ENCODE data around the gene FBLIM1. TPM values are rescaled to one million over a fixed set of nuclear protein-coding genes. Genes with fewer than 3 reads are reported as not detected.
A peak's percentile ranks its signal among the peaks of the same experiment; 100 is the strongest.

The FBLIM1 gene
- total and polyA plus RNA-seq, 2 experiments from 2014 or later: 91.6 to 186 TPM

DNA sequence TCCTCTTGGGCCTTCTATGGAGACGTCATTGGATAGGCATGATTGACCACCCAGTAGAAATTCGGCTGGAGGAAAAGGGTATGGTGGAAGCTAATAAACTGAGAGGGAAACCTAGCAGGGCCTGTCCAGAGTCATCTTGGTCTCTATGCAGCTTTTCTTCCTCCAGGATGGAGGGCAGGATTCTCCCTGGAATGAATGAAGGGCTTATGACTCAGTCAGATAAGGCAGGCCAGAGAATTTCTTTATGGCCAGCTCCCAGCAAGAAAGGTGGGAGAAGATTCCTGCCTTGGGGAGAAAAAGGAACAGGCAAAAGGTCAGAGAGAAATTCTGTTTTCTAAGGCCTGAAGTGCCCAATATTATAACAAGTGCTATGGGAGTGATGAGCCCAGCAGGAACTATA is 17.1 kb downstream of the FBLIM1 start:
- no peak overlapping the region for H3K4me3 ChIP-seq
- H3K27me3 ChIP-seq: no peaks in the 10 kb centered on the region
- H3K27ac ChIP-seq: no peak overlapping the region
- TF ChIP-seq, protein P1, sequence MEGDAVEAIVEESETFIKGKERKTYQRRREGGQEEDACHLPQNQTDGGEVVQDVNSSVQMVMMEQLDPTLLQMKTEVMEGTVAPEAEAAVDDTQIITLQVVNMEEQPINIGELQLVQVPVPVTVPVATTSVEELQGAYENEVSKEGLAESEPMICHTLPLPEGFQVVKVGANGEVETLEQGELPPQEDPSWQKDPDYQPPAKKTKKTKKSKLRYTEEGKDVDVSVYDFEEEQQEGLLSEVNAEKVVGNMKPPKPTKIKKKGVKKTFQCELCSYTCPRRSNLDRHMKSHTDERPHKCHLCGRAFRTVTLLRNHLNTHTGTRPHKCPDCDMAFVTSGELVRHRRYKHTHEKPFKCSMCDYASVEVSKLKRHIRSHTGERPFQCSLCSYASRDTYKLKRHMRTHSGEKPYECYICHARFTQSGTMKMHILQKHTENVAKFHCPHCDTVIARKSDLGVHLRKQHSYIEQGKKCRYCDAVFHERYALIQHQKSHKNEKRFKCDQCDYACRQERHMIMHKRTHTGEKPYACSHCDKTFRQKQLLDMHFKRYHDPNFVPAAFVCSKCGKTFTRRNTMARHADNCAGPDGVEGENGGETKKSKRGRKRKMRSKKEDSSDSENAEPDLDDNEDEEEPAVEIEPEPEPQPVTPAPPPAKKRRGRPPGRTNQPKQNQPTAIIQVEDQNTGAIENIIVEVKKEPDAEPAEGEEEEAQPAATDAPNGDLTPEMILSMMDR (IDR thresholded peaks at IDR 0.05; ENCODE audit: low read depth, low read length): no peak
- DNase-seq (ENCODE audit: low read depth in 1 of 2, low spot score in 1 of 2): peak in 1 of 2 donors; percentile 51
- H3K4me1 ChIP-seq (ENCODE audit: low read depth): no peaks in the 10 kb centered on the region
- peaks cover 54% of the 10 kb centered on the region for H3K36me3 ChIP-seq
- no peaks in the 10 kb centered on the region for H3K9me3 ChIP-seq (ENCODE audit: low read depth)

DNA sequence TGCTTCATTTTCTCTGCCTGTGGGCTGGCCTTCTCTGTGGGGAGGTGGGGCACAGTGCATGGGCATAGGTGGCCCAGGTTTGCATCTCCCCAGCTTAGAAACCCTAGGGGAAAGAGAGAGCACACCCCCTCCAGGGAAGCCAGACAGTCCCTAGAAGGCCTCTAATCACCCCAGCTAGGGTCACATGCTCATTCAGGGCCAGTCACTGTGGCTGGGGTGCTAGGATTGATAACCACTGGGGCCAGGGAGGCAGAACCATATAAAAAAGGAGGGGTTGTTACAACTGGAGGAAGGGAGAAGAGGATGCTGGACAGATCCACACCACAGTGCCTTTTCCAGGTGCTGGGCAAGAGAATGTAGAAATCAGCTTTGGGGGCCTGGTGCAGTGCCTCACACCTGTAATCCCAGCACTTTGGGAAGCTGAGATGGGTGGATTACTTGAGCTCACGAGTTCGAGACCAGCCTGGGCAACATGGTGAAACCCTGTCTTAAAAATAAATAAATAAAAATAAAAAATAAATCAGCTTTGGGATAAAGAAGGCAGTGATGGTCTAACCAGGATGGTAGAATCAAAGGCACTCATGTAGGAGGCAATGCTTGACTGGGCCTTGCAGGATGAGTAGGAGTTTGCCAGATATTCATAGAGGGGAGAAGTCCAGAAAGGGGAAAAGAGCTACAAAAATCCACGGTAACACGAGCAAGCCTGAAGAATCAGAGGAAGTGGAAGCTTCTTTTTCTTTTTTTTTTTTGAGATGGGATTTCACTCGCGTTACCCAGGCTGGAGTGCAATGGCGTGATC is 19.5 kb downstream of the FBLIM1 start:
- no peak overlapping the region for H3K27ac ChIP-seq
- no peaks in the 10 kb centered on the region for H3K27me3 ChIP-seq
- DNase-seq (ENCODE audit: low read depth in 1 of 2, low spot score in 1 of 2): no peak
- peaks cover 36% of the 10 kb centered on the region for H3K36me3 ChIP-seq
- no peaks in the 10 kb centered on the region for H3K9me3 ChIP-seq (ENCODE audit: low read depth)
- H3K4me1 ChIP-seq (ENCODE audit: low read depth): no peaks in the 10 kb centered on the region
- H3K4me3 ChIP-seq: no peak overlapping the region
- TF ChIP-seq, protein P1 (IDR thresholded peaks at IDR 0.05; ENCODE audit: low read depth, low read length): no peak

DNA sequence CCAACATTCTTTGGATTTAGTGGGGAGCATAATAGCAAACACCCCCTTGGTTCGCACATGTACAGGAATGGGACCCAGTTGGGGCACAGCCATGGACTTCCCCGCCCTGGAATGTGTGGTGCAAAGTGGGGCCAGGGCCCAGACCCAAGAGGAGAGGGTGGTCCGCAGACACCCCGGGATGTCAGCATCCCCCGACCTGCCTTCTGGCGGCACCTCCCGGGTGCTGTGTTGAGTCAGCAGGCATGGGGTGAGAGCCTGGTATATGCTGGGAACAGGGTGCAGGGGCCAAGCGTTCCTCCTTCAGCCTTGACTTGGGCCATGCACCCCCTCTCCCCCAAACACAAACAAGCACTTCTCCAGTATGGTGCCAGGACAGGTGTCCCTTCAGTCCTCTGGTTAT is 27.1 kb downstream of the FBLIM1 start:
- Histone ChIP-seq H3K27me3 (no peaks in the 10 kb centered on the region), H3K36me3 (peaks cover 10% of the 10 kb centered on the region), H3K27ac (peak overlapping the region; percentile 75), H3K9me3 (ENCODE audit: low read depth) (no peaks in the 10 kb centered on the region), H3K4me1 (ENCODE audit: low read depth) (no peaks in the 10 kb centered on the region), H3K4me3 (no peak overlapping the region)
- no peak for DNase-seq (ENCODE audit: low read depth in 1 of 2, low spot score in 1 of 2)
- TF ChIP-seq, protein P1 (IDR thresholded peaks at IDR 0.05; ENCODE audit: low read depth, low read length): no peak

DNA sequence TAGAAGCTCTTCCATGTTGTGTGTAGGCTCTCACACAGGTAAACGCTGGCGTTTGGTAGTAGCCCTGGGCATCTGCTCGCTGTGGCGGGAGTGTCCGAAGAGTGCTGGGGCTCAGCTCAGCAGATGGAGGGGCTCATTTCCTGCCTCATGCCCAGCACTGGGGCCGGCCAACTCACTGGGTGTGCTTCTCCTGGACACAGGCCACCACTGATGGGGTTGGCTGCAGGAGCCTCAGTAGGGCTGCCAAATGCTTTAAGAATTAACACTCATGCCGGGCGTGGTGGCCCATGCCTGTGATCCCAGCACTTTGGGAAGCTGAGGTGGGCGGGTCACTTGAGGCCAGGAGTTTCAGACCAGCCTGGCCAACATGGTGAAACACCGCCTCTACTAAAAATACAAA is 28.0 kb downstream of the FBLIM1 start:
- TF ChIP-seq, protein P1 (IDR thresholded peaks at IDR 0.05; ENCODE audit: low read depth, low read length): no peak
- DNase-seq (ENCODE audit: low read depth in 1 of 2, low spot score in 1 of 2): peak in 1 of 2 donors; percentile 44
- H3K27ac ChIP-seq: peak overlapping the region; percentile 75

DNA sequence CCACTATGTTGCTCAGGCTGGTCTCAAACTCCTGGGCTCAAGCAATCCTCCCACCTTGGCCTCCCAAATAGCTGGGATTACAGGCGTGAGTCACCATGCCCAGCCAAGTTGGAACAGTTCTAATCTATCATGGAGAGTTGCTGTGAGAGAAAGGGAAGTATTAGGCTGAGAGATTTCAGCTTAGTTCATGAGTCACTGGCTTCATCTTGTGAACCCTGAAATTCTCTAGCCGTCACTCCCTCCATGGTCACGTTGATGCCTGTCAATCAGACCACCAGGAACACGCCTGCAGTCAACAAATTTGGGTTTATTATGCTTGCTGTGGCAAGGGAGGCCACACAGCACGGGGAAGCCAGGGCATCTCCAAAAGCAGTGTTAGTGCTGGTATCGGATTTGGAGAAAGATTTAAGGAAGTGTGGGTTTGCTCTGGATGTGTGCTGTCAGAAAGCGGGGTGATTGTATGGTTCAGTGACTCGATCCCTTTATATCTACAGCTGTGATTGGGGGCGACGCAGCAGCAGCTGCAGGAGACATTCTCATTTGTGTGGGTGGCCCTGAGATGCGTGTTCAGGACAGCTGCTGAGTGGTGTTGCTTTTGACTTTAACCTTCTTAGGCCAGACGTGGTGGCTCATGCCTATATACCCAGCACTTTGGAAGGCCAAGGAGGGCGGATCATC is 30.2 kb downstream of the FBLIM1 start:
- Histone ChIP-seq H3K4me3 (no peak overlapping the region), H3K4me1 (ENCODE audit: low read depth) (no peaks in the 10 kb centered on the region), H3K27ac (no peak overlapping the region), H3K27me3 (no peaks in the 10 kb centered on the region), H3K9me3 (ENCODE audit: low read depth) (no peaks in the 10 kb centered on the region), H3K36me3 (peaks cover 4% of the 10 kb centered on the region)
- TF ChIP-seq, protein P1 (IDR thresholded peaks at IDR 0.05; ENCODE audit: low read depth, low read length): no peak
- DNase-seq (ENCODE audit: low read depth in 1 of 2, low spot score in 1 of 2): peak in 1 of 2 donors; percentile 77

More for the DNA sequence above, 28.0 kb downstream of the FBLIM1 start:
- Histone ChIP-seq H3K27me3 (no peaks in the 10 kb centered on the region), H3K9me3 (ENCODE audit: low read depth) (no peaks in the 10 kb centered on the region), H3K4me3 (no peak overlapping the region), H3K36me3 (peaks cover 4% of the 10 kb centered on the region), H3K4me1 (ENCODE audit: low read depth) (no peaks in the 10 kb centered on the region)

Data from cardiac muscle cell (in vitro differentiated cells and primary cell).